Fibroblast of lung (primary cell): ENCODE data around the gene TGM4.

ENCODE experiments used
- EZH2 ChIP-seq: IDR thresholded peaks from 2 replicates; pipeline ENCODE4 v1.5.1; 2012; ENCODE audit warnings: low read length, control low read depth, mild to moderate bottlenecking; ENCODE audit errors: missing control alignments
- TF ChIP-seq, protein P1 (sequence below), 2 donors: IDR thresholded peaks in 1 of 2; conservative IDR thresholded peaks in 1 of 2; 1 replicate in 1 of 2; 2 replicates in 1 of 2; pipeline ENCODE4 v1.5.1; 2011 to 2012; ENCODE audit warnings: low read length in 2 of 2, control low read depth in 1 of 2, inconsistent platforms in 1 of 2, low read depth in 1 of 2, mild to moderate bottlenecking in 1 of 2

- TF ChIP-seq, protein P1, sequence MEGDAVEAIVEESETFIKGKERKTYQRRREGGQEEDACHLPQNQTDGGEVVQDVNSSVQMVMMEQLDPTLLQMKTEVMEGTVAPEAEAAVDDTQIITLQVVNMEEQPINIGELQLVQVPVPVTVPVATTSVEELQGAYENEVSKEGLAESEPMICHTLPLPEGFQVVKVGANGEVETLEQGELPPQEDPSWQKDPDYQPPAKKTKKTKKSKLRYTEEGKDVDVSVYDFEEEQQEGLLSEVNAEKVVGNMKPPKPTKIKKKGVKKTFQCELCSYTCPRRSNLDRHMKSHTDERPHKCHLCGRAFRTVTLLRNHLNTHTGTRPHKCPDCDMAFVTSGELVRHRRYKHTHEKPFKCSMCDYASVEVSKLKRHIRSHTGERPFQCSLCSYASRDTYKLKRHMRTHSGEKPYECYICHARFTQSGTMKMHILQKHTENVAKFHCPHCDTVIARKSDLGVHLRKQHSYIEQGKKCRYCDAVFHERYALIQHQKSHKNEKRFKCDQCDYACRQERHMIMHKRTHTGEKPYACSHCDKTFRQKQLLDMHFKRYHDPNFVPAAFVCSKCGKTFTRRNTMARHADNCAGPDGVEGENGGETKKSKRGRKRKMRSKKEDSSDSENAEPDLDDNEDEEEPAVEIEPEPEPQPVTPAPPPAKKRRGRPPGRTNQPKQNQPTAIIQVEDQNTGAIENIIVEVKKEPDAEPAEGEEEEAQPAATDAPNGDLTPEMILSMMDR (conservative IDR thresholded peaks at IDR 0.05 in 1 of 2, IDR thresholded peaks at IDR 0.05 in 1 of 2; ENCODE audit: low read depth in 1 of 2, low read length in 2 of 2), result no peak
- no peak for TF ChIP-seq EZH2
Measured at GRCh38 chr3:44896440-44896839, 22.0 kb downstream of the TGM4 start.
